GM21423 (cell line): ENCODE measurements around the gene ABLIM3.

Experiments used
- ATAC-seq: cut with Tn5 transposase; IDR thresholded peaks from one replicate; pipeline ENCODE4 v1.9.1; 2021; ENCODE audit warnings: mild to moderate bottlenecking, moderate library complexity; ENCODE audit not compliant: unreplicated experiment

ABLIM3 gene

DNA sequence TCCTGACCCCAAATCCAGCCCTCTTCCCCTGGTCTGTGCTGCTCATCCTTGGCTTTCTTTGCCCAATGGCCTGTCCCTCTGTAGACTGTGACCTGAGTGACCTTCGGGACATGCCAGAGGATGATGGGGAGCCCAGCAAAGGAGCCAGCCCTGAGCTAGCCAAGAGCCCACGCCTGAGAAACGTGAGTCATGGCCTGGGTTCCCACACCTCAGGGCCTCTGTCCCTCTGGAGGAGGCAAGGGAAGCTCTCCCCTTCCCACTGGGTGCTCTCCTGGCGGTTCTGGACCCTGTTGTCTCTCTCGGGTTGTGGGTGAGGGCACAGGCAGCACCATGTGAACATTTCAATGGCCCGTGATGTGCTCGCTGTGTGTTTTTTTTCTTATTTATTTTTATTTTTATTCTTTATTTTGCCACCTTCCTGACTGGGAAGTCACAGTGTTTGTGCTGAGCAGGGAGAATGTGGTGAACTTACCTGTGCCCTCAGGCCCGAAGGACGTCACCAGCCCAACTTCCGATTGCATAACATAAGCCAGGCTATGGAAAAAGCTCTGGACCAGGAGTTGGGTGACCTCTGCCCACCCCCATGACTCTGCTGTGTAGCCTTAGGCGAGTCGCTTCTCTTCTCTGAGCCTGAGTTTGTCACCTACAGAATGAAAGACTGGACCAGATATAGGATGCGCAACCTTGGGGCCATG is 159.9 kb downstream of the ABLIM3 start:
- no peak for ATAC-seq

DNA sequence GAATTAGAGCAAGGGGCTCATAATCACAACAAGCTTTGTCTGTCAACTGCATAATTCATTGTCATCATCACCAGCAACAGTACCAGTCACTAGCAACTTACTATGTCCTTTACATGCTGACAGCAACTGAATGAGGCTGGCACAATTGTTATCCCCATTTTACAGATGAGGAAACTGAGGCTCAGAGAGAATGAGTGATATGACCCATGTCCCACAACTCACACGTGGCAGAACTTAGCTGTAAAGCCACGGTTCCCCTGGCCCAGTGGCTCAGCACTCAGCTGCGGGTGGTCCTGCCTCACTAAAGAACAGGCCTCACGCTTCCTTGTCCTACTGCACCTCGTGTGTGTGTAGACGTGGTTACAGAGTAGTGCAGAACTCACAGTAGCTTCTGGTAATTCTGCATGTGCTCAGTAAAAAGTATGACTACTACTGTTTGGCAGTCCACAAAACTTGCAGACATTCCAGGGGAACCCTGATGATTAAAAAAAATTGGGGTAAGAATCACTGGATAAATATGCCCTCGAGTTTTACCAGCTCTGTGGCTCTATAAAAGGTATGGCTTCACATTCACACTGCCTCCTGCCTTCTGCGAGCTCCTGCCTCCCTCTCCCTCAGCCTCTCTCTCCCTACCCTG is 160.6 kb downstream of the ABLIM3 start:
- no peak for ATAC-seq

DNA sequence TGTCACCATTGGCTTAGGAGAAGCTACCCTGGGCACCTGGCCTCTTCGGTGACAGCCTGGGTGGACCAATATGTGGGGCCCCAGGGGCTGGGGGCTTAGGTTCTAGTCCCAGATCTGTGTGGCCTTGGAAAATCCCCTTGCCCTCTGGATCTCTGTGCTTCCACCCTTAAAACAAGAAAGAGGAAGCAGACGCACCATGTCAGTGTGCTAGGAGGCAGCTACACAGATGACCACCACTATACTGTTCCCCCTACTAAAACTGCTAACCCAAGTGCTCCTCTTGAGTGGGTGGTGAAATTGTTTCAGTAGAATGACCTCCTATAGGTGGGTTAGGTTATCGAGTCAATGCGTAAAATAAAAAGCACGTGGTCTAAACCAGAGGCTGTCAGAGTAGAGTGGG is 161.3 kb downstream of the ABLIM3 start:
- ATAC-seq, result no peak

DNA sequence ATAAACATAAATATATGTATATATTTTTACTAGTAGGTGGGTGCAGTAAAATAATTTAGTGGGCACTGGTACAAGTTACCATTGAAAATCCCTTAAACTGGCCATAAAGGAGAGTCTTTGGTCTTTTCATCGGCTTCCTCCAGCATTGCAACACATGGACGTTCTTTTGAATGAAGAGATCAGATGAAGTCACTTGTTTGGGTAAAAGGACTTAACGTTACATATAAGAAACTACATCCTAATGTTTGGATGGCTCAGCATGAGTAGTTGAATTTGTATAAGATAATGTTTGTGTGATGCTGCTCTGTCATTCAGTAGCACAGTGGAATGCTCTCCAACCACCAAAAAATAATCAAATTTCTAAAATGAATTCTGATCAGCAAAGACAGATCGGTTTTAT is 161.9 kb downstream of the ABLIM3 start:
- no peak for ATAC-seq

DNA sequence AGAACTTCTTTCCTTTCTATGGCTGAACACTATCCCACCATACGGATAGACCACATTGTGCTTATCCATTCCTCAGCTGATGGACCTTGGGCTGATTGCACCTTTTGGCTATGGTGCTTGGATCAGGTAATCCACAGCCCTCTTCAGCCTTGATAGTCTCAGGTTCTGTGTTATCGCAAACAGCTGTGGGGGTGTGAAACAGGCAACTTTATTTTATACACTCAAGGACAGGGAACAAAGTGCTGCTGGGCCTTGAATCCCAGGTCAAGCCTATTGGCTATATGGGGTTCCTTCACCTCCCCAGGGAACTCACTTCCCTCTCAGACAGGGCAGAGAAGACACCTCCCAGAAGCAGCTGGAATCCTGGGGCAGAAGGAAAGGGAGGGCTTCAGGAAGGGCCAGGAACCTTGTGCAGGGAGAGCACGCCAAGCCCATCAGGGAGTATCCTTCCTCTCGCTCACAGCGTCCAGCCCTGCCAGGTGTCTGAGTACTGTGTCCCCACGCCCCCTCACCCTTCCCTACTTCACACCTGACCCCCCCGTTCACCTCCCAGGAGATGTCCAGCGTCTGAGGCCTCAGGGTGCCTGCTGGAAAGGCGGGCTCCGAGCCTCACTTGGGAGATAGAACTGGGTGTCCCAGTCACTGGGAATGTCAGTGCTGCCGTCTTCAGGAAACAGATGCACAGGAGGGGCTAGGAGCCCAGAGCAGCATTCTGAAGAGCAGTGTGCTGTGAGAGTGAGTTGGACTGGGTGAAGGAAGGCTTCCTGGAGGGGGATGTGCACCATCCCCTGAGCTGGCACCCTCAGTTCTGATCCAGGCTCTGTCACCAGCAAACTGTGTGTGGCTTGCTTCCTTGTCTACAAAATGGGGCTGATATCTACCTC is 163.1 kb downstream of the ABLIM3 start:
- no peak for ATAC-seq

DNA sequence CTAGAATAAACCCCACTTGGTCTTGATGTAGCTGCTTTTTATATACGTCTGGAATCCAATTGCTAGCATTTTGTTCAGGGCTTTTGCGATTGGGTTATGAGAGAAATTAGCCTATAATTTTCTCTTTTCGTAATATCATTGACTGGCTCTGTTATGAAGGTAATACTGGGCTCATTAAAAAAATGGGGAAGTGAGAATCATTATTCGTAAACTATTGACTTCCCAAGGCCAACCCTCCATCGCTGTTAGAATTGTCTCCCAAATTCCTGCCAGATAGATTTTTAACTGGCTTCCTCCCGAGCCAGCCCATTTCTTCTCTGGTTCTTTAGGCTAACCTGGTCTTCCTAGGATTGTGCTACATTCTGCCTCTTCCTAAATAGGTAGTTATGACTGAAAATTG is 168.1 kb downstream of the ABLIM3 start:
- no peak for ATAC-seq
